Measurements from ENCODE around the gene GTPBP10. TPM values are rescaled to one million over a fixed set of nuclear protein-coding genes. Genes with fewer than 3 reads are reported as not detected.

GTPBP10 gene
- total RNA-seq, 1 donor from 2014 or later = 36.2 TPM

DNA sequence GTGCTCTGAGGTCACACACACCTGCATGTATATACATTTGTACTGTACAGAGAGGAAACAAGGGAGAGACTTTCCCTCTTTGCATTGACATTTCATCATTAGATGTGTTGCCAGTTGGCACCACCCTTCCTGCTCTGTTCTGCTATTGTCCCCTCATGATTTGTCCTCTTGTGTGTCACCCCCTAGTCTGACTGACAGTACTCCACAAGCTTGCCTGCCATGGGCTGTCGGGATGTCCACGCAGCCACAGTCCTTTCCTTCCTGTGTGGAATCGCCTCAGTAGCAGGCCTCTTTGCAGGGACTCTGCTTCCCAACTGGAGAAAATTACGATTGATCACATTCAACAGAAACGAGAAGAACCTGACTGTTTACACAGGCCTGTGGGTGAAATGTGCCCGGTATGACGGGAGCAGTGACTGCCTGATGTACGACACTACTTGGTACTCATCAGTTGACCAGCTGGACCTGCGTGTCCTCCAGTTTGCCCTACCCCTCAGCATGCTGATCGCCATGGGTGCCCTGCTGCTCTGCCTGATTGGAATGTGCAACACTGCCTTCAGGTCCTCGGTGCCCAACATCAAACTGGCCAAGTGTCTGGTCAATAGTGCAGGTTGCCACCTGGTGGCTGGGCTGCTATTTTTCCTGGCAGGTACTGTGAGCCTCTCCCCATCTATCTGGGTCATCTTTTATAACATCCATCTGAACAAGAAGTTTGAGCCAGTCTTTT, 66.1 kb downstream of the GTPBP10 start:
- intact Hi-C loops (cut with micrococcal nuclease) = no loop called here
- H3K36me3 Mint-ChIP-seq (ENCODE audit: low read depth) = peaks cover 8% of the 10 kb centered on the region

DNA sequence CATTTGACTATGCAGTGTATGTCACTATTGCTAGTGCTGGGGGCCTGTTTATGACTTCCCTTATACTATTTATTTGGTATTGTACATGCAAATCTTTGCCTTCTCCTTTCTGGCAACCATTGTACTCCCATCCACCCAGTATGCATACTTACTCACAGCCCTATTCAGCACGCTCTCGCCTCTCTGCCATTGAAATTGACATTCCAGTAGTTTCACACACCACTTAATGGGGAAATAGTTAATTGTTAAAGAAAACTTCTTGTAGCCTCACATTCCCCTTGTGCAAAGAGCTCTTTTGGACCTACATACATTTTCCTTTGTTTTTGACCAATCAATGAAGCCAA, 66.6 kb downstream of the GTPBP10 start:
- intact Hi-C loops (cut with micrococcal nuclease) = no loop called here
- no peak overlapping the region for H3K4me3 Mint-ChIP-seq
- H3K27me3 Mint-ChIP-seq (ENCODE audit: insufficient read depth) = no peaks in the 10 kb centered on the region
- H3K4me1 Mint-ChIP-seq (ENCODE audit: low read depth) = peaks cover 7% of the 10 kb centered on the region
- H3K36me3 Mint-ChIP-seq (ENCODE audit: low read depth) = peaks cover 5% of the 10 kb centered on the region
- no peaks in the 10 kb centered on the region for H3K9me3 Mint-ChIP-seq
- H3K27ac Mint-ChIP-seq = no peak overlapping the region
- no peak for DNase-seq (ENCODE audit: low spot score)

More for the DNA sequence above, 66.1 kb downstream of the GTPBP10 start:
- no peaks in the 10 kb centered on the region for H3K27me3 Mint-ChIP-seq (ENCODE audit: insufficient read depth)
- peaks cover 7% of the 10 kb centered on the region for H3K4me1 Mint-ChIP-seq (ENCODE audit: low read depth)
- no peak overlapping the region for H3K27ac Mint-ChIP-seq
- DNase-seq (ENCODE audit: low spot score) = no peak
- H3K4me3 Mint-ChIP-seq = no peak overlapping the region
- no peaks in the 10 kb centered on the region for H3K9me3 Mint-ChIP-seq

- Mint-ChIP-seq H3K36me3 (ENCODE audit: low read depth) (peaks cover 3% of the 10 kb centered on the region), H3K4me1 (ENCODE audit: low read depth) (peaks cover 21% of the 10 kb centered on the region), H3K9me3 (no peaks in the 10 kb centered on the region), H3K4me3 (no peak overlapping the region), H3K27me3 (ENCODE audit: insufficient read depth) (no peaks in the 10 kb centered on the region), H3K27ac (no peak overlapping the region)
- intact Hi-C loops (cut with micrococcal nuclease) = loop anchor here (10.0 kb wide), 2 partner anchors 817 to 1637 kb away; no protein-coding TSS in a partner anchor
- no peak for DNase-seq (ENCODE audit: low spot score)
Observed at GRCh38 chr7:90421651-90422050, 75.1 kb downstream of the GTPBP10 start.

DNA sequence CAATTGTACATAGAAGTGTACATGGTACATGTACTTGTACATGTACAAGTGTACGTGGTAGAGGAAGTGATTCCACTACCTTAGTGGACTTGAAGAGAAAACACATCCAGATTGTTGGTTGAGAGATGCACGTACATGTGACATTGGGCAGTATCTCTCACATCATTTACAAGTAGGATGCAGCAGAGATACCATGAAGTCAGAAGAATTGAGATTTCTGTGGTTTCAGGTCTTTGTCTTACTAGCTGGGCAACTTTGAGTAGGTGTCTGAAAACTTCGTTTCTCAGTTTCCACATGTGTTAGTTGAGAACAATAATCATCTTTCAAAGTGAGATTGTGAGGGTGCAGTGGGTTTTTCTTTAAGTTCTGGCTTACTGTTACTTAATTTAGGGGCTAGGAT, 78.2 kb downstream of the GTPBP10 start:
- Mint-ChIP-seq H3K4me3 (peak overlapping the region; percentile 32), H3K4me1 (ENCODE audit: low read depth) (peaks cover 21% of the 10 kb centered on the region), H3K9me3 (no peaks in the 10 kb centered on the region), H3K27ac (peak overlapping the region; percentile 65), H3K36me3 (ENCODE audit: low read depth) (peaks cover 2% of the 10 kb centered on the region), H3K27me3 (ENCODE audit: insufficient read depth) (no peaks in the 10 kb centered on the region)
- intact Hi-C loops (cut with micrococcal nuclease) = loop anchor here (1.0 to 10.0 kb wide), 8 partner anchors 21 to 1877 kb away; partner anchors contain the start of genes CFAP69, CLDN12 and GTPBP10
- DNase-seq (ENCODE audit: low spot score) = no peak

GRCh38 chr7:90425376-90425775, 78.9 kb downstream of the GTPBP10 start:
- Mint-ChIP-seq H3K9me3 (no peaks in the 10 kb centered on the region), H3K27me3 (ENCODE audit: insufficient read depth) (peaks cover 2% of the 10 kb centered on the region), H3K27ac (peak overlapping the region; percentile 65), H3K4me3 (no peak overlapping the region), H3K36me3 (ENCODE audit: low read depth) (no peaks in the 10 kb centered on the region), H3K4me1 (ENCODE audit: low read depth) (peaks cover 21% of the 10 kb centered on the region)
- intact Hi-C loops (cut with micrococcal nuclease) = loop anchor here (1.0 to 10.0 kb wide), 8 partner anchors 22 to 1878 kb away; partner anchors contain the start of genes CFAP69, CLDN12 and GTPBP10
- DNase-seq (ENCODE audit: low spot score) = no peak

DNA sequence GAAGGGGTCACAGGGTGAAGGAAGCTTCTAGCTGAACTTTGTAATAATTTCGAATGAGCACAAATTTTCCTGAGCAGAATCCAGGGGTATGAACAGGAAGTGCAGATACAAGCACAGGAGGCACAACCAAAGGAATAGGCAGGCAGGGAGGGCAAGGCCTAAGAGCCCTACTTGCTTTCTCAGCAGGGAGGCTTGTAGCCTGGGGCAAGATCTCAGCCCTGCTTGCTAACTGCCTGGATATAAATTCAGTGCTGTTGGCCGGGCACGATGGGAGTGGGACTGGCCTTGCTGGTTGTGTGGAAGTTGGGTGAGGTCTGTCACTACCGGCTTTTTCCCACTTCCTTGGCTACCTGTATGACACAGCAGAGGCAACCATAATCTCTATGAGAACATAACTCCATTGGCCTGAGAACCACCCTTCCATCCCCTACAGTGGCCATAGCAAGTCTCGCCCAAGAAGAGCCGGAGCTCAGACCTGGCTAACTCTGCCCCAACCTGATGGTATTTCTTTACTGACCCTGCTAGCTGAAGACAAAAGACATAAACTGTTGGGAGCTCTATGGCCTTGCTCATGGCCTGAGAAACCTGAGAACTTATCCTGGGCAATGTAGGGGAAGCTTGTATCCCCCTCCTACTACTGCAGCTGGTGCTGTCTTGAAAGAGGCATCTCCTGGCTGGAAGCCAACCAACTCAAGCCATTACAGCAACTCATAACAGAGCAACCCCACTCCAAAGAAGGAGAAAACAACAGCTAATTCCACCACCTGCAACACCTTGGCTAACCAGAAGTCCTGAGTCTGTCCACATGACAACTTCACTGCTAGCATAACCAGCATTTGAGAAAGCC, 84.3 kb downstream of the GTPBP10 start:
- H3K4me3 Mint-ChIP-seq = no peak overlapping the region
- H3K9me3 Mint-ChIP-seq = peaks cover 18% of the 10 kb centered on the region
- H3K36me3 Mint-ChIP-seq (ENCODE audit: low read depth) = no peaks in the 10 kb centered on the region
- no peak overlapping the region for H3K27ac Mint-ChIP-seq
- no peak for DNase-seq (ENCODE audit: low spot score)
- intact Hi-C loops (cut with micrococcal nuclease) = no loop called here
- peaks cover 11% of the 10 kb centered on the region for H3K27me3 Mint-ChIP-seq (ENCODE audit: insufficient read depth)
- H3K4me1 Mint-ChIP-seq (ENCODE audit: low read depth) = peaks cover 3% of the 10 kb centered on the region

DNA sequence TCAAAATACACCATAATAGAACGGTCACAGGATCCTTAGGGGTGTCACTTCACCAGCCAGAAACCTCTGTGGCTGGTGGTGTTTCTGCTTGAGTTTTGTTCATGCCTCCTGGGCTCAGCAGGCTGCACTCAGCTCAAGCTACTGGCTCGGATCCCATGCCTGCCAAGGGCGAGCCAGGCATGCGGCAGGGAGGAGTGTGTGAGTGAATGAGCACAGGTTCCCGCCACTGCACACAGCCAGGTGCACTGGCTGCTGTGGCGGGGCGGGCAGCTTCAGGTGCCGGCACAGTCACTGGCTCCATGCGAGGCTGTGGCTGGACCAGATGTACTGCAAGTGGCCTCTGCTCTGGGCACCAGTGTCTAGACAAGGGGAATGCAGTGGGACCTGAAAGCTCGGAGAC, 86.2 kb downstream of the GTPBP10 start:
- intact Hi-C loops (cut with micrococcal nuclease) = no loop called here
- Mint-ChIP-seq H3K27ac (no peak overlapping the region), H3K4me3 (no peak overlapping the region), H3K36me3 (ENCODE audit: low read depth) (no peaks in the 10 kb centered on the region), H3K27me3 (ENCODE audit: insufficient read depth) (peaks cover 19% of the 10 kb centered on the region), H3K9me3 (peaks cover 18% of the 10 kb centered on the region), H3K4me1 (ENCODE audit: low read depth) (no peaks in the 10 kb centered on the region)
- DNase-seq (ENCODE audit: low spot score) = no peak

GRCh38 chr7:90433221-90433620, 86.7 kb downstream of the GTPBP10 start:
- no peak for DNase-seq (ENCODE audit: low spot score)
- H3K9me3 Mint-ChIP-seq = peaks cover 18% of the 10 kb centered on the region
- no peak overlapping the region for H3K27ac Mint-ChIP-seq
- H3K4me3 Mint-ChIP-seq = no peak overlapping the region
- peaks cover 19% of the 10 kb centered on the region for H3K27me3 Mint-ChIP-seq (ENCODE audit: insufficient read depth)
- H3K4me1 Mint-ChIP-seq (ENCODE audit: low read depth) = no peaks in the 10 kb centered on the region
- intact Hi-C loops (cut with micrococcal nuclease) = no loop called here
- no peaks in the 10 kb centered on the region for H3K36me3 Mint-ChIP-seq (ENCODE audit: low read depth)

Other genes starting within 250 kb of the GTPBP10 start
- 1.9 and 3.3 TPM in 2 replicates for gene STEAP1, start 192.2 kb upstream of the GTPBP10 start, total RNA-seq
- 0.05 TPM in 1 of 2 replicates, not detected in the other for gene STEAP2, start 135.0 kb upstream of the GTPBP10 start, total RNA-seq
- gene CFAP69, start 101.5 kb upstream of the GTPBP10 start, total RNA-seq = not detected in 2 replicates
- not detected in 2 replicates for gene FAM237B, start 25.4 kb upstream of the GTPBP10 start, total RNA-seq
- gene CLDN12, start 56.7 kb downstream of the GTPBP10 start, total RNA-seq = 4.4 and 6.2 TPM in 2 replicates
- gene PTTG1IP2, start 122.9 kb downstream of the GTPBP10 start, total RNA-seq = not detected in 2 replicates
- 1.6 and 1.9 TPM in 2 replicates for gene CDK14, start 249.6 kb downstream of the GTPBP10 start, total RNA-seq